Activated naive CD4-positive, alpha-beta T cell treated with anti-CD3 and anti-CD28 coated beads, Interleukin-2, amount 10 ng/mL, durations not matched to agents 7 days and 5 days (primary cell): ENCODE results near the gene FBXO24.

ENCODE experiments used
- CTCF ChIA-PET: fragments of 350-600 bp; sonication (Branson Sonifier 250); formaldehyde crosslinking; loops from one replicate; lab custom pipeline; 2021; ENCODE audit warnings: antibody characterized with exemption; lab: Charles Lee
- DNase-seq: peaks from one replicate; pipeline ENCODE4 v3.0.0-alpha.2; 2020
- H3K27ac Mint-ChIP-seq: one replicate; pipeline ENCODE4 v1.8.0; 2021; ENCODE audit warnings: mild to moderate bottlenecking, moderate library complexity, mixed read lengths
- H3K27me3 Mint-ChIP-seq: one replicate; pipeline ENCODE4 v1.8.0; 2021; ENCODE audit warnings: mild to moderate bottlenecking, mixed read lengths
- H3K36me3 Mint-ChIP-seq: one replicate; pipeline ENCODE4 v1.8.0; 2021; ENCODE audit warnings: mixed read lengths
- H3K4me1 Mint-ChIP-seq: one replicate; pipeline ENCODE4 v1.8.0; 2021; ENCODE audit warnings: mixed read lengths
- H3K4me3 Mint-ChIP-seq: one replicate; pipeline ENCODE4 v1.8.0; 2021; ENCODE audit warnings: mild to moderate bottlenecking, moderate library complexity, mixed read lengths
- H3K9me3 Mint-ChIP-seq: one replicate; pipeline ENCODE4 v1.8.0; 2021; ENCODE audit warnings: mixed read lengths

FBXO24 gene

GRCh38 chr7:100640517-100641440, 54.7 kb downstream of the FBXO24 start:
- Mint-ChIP-seq H3K4me3 (no peak overlapping the region), H3K27ac (no peak overlapping the region), H3K4me1 (no peaks in the 10 kb centered on the region), H3K9me3 (no peaks in the 10 kb centered on the region), H3K36me3 (no peaks in the 10 kb centered on the region), H3K27me3 (peaks cover 24% of the 10 kb centered on the region)
- CTCF ChIA-PET = no interaction called here
- DNase-seq = no peak

DNA sequence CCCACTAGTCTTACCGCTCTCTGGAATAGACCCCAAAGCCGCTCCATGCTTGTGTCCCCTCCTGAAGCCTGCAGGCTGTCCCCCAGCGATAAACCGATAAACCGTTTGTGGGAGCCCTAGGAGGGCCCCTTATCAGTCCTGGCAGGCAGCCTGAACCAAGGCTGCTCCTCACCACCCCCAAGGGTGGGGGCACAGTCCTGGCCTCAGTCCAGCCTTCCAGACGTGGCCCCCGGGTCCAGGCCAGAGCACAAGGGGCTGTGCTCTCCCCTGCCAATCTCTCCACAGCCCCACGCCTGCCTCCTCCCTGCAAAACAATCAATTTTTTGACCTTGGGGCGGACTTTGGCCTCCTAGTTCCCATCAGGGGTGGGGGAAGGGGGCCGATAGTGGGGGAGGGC, 55.3 kb downstream of the FBXO24 start, which contains the start of gene TFR2:
Gene TFR2, minus strand, starts transcription at position 90 of the 397 bp plus-strand sequence. Its CDS starts 43 bp downstream, at position 47.
- Mint-ChIP-seq H3K4me1 (no peaks in the 10 kb centered on the region), H3K4me3 (no peak within 1 kb of the TSS), H3K36me3 (no peaks in the 10 kb centered on the region), H3K9me3 (no peaks in the 10 kb centered on the region), H3K27me3 (peaks cover 27% of the 10 kb centered on the region), H3K27ac (no peak within 1 kb of the TSS)
- no peak for DNase-seq
- CTCF ChIA-PET = no interaction called here

- CTCF ChIA-PET = interaction anchor here (0.7 to 1.2 kb wide), 2 partner anchors 8 to 9 kb away, joined by 3 read pairs; no protein-coding TSS in a partner anchor
- H3K9me3 Mint-ChIP-seq = no peaks in the 10 kb centered on the region
Observed at GRCh38 chr7:100641860-100642533, 55.9 kb downstream of the FBXO24 start.

GRCh38 chr7:100642534-100642907, 56.4 kb downstream of the FBXO24 start:
- Mint-ChIP-seq H3K9me3 (no peaks in the 10 kb centered on the region), H3K4me3 (no peak overlapping the region), H3K27me3 (peaks cover 37% of the 10 kb centered on the region), H3K27ac (no peak overlapping the region), H3K36me3 (no peaks in the 10 kb centered on the region), H3K4me1 (no peaks in the 10 kb centered on the region)
- CTCF ChIA-PET = interaction anchor here (0.7 to 1.2 kb wide), 2 partner anchors 8 to 10 kb away, joined by 3 read pairs; no protein-coding TSS in a partner anchor
- peak; percentile 58 for DNase-seq

More at GRCh38 chr7:100641860-100642533, 55.9 kb downstream of the FBXO24 start:
- Mint-ChIP-seq H3K36me3 (no peaks in the 10 kb centered on the region), H3K4me1 (no peaks in the 10 kb centered on the region), H3K27me3 (peaks cover 32% of the 10 kb centered on the region), H3K27ac (no peak overlapping the region), H3K4me3 (no peak overlapping the region)
- DNase-seq = no peak

DNA sequence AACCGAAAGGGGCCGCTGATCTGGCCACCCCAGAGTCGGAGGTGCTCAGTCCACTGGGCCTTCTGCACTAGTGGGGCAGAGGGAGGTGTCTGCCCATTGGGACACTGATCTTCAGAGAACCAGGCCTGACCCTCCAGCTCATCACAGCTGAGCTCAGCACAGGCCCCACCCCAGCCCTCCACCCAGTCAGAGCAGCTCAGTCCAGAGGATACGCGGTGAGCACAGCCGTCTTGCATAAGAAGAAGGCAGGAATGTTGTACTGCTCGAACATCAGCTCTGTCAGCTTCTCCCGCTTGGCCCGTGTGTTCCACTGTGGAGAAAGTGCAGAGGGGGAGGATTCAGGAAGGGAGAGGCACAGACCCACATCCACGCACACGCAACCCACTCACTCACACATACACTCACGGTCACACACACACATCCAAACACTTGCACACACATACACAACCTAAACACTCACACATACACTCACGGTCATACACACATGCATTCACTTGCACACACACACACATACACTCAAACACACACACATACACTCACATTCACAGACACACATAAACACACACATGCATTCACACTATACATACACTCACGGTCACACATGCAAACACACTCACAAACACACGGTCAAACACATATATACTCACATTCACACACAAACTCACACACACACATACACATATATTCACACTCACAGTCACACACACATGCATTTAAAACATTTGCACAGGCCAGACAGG, 63.9 kb downstream of the FBXO24 start:
- DNase-seq = no peak
- CTCF ChIA-PET = interaction anchor here (1.8 kb wide), 1 partner anchor 16 kb away, joined by 4 read pairs; no protein-coding TSS in a partner anchor
- Mint-ChIP-seq H3K4me3 (no peak overlapping the region), H3K36me3 (no peaks in the 10 kb centered on the region), H3K27ac (no peak overlapping the region), H3K4me1 (no peaks in the 10 kb centered on the region), H3K27me3 (peaks cover 71% of the 10 kb centered on the region), H3K9me3 (no peaks in the 10 kb centered on the region)
